ENCODE results near the gene SPTBN1.

Gene SPTBN1

GRCh38 chr2:54434711-54435110, 21.4 kb upstream of the SPTBN1 start:
- DNase-seq = no peak

DNA sequence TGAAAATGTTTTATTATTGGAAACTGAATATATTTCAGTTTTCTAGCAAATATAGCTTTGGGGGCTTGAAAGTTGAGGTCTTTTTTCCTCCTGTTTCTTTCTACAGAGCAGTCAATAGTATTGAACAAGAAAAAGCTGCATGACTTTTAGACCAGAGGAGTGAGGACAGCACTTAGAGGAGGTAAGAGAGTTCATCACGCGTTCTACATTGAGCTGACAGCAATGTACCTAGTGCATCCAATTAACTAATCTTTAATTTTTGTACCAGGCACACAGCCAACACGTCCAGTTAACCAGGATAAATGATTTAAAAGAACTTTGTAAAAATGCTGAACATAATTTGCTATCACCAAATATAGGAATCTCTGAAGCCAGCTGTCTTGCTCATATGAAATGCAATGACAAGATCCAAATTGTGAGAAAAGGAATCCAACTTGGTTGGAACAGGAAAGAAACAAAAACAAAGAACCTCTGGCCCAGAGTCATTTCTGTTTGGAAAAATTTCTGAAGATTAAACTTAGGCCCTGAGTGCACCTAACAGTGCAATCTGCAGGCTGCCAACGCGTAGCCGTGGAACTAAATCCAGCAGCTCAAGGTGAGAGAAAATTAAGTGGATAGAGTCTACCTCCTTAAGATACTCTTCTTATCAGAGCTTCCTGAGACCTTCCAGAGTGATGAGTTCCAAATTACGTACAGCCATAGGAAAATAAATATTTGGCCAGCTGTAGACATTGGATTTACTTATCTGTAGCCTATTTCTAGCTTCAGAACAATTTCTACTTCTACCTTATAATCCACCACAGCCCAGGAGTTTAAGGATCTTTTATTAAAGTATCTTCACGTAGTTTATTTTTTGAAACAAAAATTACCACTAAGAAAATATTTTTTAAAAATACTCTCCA, 20.6 kb upstream of the SPTBN1 start:
- no peak for DNase-seq

- DNase-seq = no peak
Observed at GRCh38 chr2:54437588-54437987, 18.5 kb upstream of the SPTBN1 start.

DNA sequence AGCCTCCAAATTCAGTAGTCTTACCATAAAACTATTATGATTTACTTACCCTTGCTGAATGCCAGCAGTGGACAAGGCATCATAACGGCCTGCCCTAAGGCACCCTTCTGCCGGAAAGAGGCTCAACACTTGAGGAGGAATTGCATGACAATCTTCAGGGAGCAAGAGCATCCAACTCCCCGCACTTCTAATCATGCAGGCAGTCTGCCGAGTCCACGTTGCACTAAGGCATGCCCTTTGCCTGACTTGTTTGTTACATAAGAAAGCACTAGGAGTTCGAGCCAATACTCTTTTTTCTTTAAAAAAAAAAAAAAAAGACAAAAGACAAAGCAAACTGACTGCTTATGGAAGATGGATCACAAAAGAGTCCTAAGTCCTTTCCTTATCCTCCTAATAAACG, 17.9 kb upstream of the SPTBN1 start:
- DNase-seq = no peak

- DNase-seq = no peak
Observed at GRCh38 chr2:54439582-54439981, 16.5 kb upstream of the SPTBN1 start.

GRCh38 chr2:54440050-54440449, 16.1 kb upstream of the SPTBN1 start:
- DNase-seq = no peak

DNA sequence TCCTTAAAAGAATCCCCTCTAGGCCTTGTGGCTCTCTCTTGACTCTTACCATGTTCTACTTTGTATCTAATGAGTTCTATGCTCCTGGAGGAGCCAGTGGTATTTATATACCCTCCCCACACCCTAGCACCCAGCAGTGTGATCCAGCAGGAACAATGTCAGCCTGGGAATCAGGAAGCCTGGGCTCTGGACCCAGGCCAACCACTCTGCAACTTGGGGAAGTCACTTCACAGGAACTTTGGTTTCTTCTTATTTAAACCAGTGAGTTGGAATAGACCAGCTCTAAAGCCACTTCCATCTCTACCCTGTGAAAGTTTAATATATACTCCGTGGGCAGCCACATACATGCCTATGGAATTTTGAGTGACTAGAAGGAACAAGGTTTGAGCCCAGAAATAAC, 11.6 kb upstream of the SPTBN1 start:
- DNase-seq = no peak

- DNase-seq = no peak
Observed at GRCh38 chr2:54446122-54446521, 10.0 kb upstream of the SPTBN1 start.

DNA sequence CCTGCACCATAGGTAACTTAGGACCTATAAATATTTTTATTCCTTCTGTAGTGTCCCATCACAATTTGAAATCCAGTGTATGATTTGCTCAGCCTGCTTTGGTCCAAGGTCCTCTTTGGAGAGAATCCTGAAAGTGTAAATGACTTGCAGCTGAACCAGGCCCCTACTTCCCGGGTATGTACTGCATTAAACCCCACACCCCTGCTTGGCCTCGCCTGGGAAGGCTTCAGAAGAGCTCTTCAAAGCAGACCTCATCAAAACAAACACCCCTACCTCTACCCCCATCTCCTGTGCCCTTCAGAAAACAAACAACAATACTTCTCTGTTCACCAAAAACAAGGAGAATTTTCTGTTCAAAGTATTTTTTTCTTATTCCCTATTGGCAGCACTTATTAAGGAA, 9.5 kb upstream of the SPTBN1 start:
- DNase-seq = no peak

DNA sequence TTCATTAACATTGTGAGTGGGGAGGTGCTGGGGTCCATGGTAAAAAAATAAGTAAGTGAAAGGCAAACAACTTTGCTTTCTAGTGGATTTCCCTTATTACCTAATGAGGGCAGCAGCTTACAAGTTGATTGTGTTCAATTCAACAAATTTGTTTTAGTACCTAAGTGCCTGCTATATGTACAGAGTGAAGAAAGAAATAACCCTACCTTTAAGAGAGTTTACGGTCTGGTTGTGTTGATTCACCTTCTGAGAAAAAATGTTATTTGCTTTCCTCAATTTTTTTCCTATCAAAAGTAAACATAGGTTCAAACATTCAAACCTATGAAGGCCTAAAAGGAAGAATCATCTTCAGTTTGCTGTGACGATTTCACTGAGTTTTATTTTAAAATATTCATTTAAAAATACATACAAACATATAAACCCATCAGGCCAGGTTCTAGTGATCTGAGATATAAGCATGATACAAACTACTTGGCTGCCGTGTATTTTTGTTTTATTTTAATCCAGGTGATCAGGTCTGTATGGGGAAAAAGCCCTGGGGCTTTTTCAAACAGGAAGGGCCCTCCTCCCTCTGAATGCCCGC, 1.5 kb upstream of the SPTBN1 start:
- DNase-seq = no peak

- peak; percentile 60 for DNase-seq
Observed at GRCh38 chr2:54455131-54455562, 980 bp upstream of the SPTBN1 start.

- no peak for DNase-seq
Observed at GRCh38 chr2:54456362-54456611, 160 bp downstream of the SPTBN1 start.

DNA sequence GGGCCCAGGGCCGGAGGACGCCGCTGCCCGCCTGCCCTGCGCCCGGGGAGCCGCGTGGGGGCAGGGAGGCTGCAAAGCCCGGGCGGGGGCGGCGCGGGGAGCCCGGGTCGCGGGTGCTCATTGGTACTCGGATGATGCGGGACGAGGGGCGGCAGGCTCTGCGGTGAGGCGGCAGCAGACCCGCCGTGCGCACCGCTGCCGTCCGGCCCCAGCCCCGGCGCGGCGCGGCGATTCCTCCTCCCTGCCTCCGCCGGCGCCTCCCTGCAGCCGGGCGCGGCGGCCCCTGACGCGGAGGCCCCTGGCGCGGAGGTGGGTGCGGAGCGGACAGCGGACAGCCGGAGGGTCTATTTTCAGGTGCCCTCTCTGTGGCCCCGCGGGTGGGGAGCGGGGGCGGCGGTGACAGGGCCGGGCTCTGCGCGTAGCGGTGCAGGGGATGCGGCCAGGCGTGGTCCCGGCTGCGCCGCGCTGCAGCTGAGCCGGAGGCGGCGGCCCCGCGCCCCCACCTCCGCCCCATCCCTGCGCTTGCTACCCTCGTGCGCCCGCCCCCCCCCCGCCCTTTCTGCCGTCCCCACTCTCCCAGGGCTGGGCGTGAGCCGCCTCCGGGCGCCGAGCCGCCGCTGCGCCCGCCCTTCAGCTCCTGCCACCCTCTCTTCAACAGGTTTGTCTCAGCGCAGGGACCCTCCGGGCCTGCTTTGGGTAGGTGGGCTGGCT, 640 bp downstream of the SPTBN1 start:
- peak; percentile 72 for DNase-seq

DNA sequence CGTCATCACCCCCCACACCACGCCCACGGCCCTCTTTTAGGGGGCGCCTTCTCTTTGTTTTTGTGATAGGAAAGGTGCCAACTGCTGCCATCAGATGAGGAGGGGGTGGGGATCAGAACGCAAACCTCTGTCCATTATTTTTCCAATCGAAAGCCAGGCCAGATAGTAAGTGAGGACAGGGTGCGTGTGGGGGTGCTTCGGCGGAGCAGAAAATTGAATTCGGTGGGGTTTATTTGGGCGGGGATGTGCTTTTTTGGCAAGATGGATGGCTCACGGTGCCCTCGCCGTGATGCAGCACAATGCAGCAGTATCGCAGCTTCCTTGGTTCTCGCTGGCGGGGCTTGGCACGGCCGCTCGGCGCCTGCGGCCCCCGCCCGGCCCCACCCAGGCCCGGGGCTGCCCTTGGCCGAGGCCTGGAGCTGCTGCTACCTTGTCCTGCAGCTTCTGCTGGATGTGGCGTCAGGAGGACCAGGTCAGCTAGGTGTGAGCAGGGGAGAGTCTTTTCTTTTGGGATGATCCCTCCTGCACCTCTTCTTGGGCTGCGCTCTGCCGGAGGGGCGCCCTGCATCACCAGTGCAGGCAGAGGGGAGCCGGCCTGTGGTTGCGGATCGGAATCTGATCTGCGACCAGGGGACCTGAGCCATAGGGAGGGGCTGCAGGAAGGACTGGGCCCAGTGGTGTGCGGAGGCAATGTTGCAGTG, 1.3 kb downstream of the SPTBN1 start:
- peak; percentile 59 for DNase-seq

- DNase-seq = no peak
Observed at GRCh38 chr2:54459037-54459441, 2.9 kb downstream of the SPTBN1 start.

DNA sequence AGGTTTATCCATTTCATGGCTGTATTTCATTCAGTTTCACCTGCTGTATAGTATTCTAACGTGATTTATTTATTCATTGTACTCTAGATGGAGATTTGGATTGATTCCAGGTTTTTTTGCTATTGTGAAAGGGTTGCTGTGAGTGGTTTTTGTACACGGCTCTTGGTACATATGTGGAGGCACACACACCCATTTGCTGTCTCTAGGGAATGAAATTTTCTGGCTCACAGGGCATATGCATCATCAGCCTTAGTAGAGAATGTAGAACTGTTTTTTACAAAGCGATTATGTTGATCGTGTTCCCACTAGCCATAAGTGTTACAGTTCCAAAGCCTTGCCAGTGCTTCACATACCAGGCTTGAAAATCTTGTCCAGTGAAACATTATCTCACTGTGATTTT, 5.1 kb downstream of the SPTBN1 start:
- no peak for DNase-seq

- DNase-seq = no peak
Observed at GRCh38 chr2:54464341-54464740, 8.2 kb downstream of the SPTBN1 start.

DNA sequence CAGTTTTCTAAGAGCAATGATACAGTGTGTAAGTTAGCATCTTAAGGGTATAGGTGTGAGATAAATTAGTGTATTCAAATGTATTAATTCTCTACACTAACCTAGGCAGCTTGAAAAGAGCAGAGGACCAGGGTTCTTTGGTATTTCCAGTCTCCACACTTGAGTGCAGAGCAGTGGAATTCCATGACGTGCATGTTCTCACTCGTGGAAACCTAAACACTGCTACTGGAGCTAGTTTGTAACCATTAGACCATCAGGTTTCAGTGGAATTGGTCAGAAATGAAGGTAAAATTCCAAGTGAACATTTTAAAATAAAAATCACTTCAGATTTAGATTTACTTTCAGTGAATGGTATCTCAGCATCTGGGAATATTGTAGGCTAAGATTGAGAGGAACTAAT, 9.0 kb downstream of the SPTBN1 start:
- DNase-seq = no peak

- no peak for DNase-seq
Observed at GRCh38 chr2:54466870-54467269, 10.7 kb downstream of the SPTBN1 start.

- no peak for DNase-seq
Observed at GRCh38 chr2:54468673-54469072, 12.5 kb downstream of the SPTBN1 start.

DNA sequence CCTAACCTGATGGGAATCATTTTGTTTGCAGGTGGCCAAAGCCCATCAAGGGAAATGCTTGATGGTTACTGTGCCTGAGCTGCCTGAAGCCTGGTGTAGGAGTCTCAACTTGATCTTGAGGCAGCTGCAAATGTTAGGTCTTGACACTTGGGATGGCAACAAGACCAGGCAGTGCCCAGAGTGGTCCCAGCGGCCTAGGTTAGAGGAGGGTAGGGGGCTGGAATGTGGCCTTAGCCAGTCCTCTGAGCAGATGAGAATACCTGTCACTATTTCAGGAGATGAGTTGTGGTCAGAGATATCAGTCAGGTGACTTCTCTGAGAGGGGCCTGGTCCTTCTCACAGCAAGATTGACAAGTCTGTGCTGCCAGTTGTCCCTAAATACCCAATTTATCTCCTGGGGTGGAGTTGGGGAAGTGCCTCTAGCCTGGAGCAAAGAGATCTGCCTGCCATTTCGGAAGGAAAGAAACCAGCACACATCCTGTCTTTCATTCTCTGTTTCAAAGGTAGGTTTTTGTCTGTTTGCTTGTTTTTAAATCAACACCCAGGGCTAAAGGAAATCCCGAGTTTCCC, 13.4 kb downstream of the SPTBN1 start:
- no peak for DNase-seq

DNA sequence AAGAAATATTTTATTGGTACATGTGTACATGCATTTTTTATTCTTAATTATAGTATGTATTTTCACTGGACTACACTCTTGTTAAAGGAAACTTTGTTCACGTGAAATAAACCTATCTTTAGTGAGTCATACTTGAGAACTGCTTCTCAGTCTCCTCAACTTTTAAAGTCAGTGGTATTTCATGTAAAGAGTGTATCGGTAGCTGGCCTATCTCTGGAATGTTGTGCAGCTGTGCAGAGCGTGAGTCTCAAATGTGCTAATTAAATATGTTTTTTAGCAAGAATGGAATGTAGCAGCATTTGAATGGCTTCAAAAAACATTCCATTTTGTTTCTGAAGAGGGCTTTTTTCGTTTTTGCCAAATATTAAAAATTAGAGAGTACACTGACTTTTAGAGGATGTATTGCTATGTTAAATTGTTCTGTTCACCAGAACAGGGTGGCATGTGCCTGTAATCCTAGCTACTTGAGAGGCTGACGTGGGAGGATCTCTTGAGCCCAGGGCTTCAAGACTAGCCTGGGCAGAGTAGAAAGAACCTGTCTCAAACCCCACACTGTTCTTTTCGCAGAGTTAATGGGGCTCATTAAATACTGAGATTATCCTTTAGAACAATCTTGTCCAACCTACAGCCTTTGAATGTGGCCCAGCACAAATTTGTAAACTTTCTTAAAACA, 14.3 kb downstream of the SPTBN1 start:
- DNase-seq = no peak

All from left hindlimb (tissue), 1 donor.